A673 (cell line): ENCODE data around the gene ASIC2.

ENCODE experiments used
- EZH2 ChIP-seq: fragments of 200-600 bp; sonication (generic); IDR thresholded peaks from 2 replicates; pipeline ENCODE4 v1.6.1; 2017; ENCODE audit warnings: borderline replicate concordance, low read depth, mild to moderate bottlenecking, mixed read lengths, antibody characterized with exemption, low read length; ENCODE audit not compliant: poor library complexity, severe bottlenecking
- TF ChIP-seq, protein P1 (sequence below): fragments of 300-800, 200-600 bp; sonication (generic); conservative IDR thresholded peaks from 2 replicates; pipeline ENCODE4 v1.5.1; 2017; ENCODE audit warnings: low read depth, mild to moderate bottlenecking, antibody characterized with exemption, low read length, moderate library complexity, mixed read lengths

DNA sequence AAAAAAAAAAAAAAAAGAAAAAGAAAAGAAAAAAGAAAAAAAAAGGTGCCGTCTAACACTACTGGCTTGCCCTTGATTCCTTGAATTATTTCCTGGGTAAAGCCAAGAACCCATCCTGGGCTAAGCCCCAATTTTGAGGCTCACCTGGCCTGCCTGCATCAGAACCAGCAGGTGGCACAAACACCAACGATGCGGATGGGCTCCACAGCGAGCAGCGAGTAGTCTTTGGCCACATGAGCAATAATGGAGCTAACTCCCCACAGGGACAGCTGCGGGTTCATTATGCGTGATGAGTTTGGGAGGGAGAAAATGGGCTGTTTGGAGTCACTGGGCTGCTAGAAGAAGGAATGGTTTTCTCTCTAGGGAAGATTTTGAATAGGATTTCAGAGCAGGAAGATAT, 91.1 kb downstream of the ASIC2 start:
- TF ChIP-seq, protein P1, sequence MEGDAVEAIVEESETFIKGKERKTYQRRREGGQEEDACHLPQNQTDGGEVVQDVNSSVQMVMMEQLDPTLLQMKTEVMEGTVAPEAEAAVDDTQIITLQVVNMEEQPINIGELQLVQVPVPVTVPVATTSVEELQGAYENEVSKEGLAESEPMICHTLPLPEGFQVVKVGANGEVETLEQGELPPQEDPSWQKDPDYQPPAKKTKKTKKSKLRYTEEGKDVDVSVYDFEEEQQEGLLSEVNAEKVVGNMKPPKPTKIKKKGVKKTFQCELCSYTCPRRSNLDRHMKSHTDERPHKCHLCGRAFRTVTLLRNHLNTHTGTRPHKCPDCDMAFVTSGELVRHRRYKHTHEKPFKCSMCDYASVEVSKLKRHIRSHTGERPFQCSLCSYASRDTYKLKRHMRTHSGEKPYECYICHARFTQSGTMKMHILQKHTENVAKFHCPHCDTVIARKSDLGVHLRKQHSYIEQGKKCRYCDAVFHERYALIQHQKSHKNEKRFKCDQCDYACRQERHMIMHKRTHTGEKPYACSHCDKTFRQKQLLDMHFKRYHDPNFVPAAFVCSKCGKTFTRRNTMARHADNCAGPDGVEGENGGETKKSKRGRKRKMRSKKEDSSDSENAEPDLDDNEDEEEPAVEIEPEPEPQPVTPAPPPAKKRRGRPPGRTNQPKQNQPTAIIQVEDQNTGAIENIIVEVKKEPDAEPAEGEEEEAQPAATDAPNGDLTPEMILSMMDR = no peak
- no peak for TF ChIP-seq EZH2
